Liver (tissue), 9 donors: ENCODE measurements around the gene TBC1D1. TPM values are rescaled to one million over a fixed set of nuclear protein-coding genes. Genes with fewer than 3 reads are reported as not detected.

Experiments used
- DNase-seq: peaks from one replicate; pipeline ENCODE4 v3.0.0-alpha.2; 2017; ENCODE audit warnings: low spot score
- H3K27ac ChIP-seq, 2 donors: one replicate each; pipeline ENCODE4 v1.7.0; 2013; ENCODE audit warnings: inconsistent platforms in 2 of 2, low read length in 2 of 2, control low read depth in 1 of 2, low read depth in 1 of 2, mild to moderate bottlenecking in 1 of 2
- H3K27me3 ChIP-seq, 4 donors: one replicate each; pipeline versions ENCODE4 v1.6.1 to v1.7.0; 2013; ENCODE audit warnings: low read length in 3 of 4, inconsistent platforms in 1 of 4, mild to moderate bottlenecking in 1 of 4, moderate library complexity in 1 of 4; ENCODE audit not compliant: control insufficient read depth in 4 of 4, insufficient read depth in 4 of 4
- H3K36me3 ChIP-seq, 4 donors: one replicate each; pipeline versions ENCODE4 v1.6.1 to v1.7.0; 2013; ENCODE audit warnings: low read length in 3 of 4, mild to moderate bottlenecking in 3 of 4, low read depth in 1 of 4, moderate library complexity in 1 of 4; ENCODE audit not compliant: control insufficient read depth in 4 of 4, insufficient read depth in 3 of 4
- H3K4me1 ChIP-seq, 4 donors: one replicate each; pipeline versions ENCODE4 v1.6.1 to v1.7.0; 2013; ENCODE audit warnings: low read length in 3 of 4, mild to moderate bottlenecking in 3 of 4, moderate library complexity in 1 of 4; ENCODE audit not compliant: control insufficient read depth in 4 of 4, insufficient read depth in 4 of 4
- H3K4me3 ChIP-seq, 3 donors: one replicate each; pipeline versions ENCODE4 v1.6.1 to v1.7.0; 2013; ENCODE audit warnings: low read length in 3 of 3, control low read depth in 1 of 3, low read depth in 1 of 3, mild to moderate bottlenecking in 1 of 3
- H3K9ac ChIP-seq, 2 donors: one replicate each; pipeline ENCODE4 v1.7.0; 2013; ENCODE audit warnings: low read length in 2 of 2, mild to moderate bottlenecking in 2 of 2, moderate library complexity in 2 of 2, control low read depth in 1 of 2, low read depth in 1 of 2
- H3K9me3 ChIP-seq, 4 donors: one replicate each; pipeline versions ENCODE4 v1.6.1 to v1.7.0; 2013; ENCODE audit warnings: low read length in 3 of 4; ENCODE audit not compliant: control insufficient read depth in 4 of 4
- EGR1 ChIP-seq, 2 donors: IDR thresholded peaks; 2 replicates each; pipeline ENCODE4 v1.6.1; 2016 to 2018; ENCODE audit warnings: antibody characterized with exemption in 2 of 2, low read depth in 2 of 2
- FOXA1 ChIP-seq: IDR thresholded peaks from 2 replicates; pipeline ENCODE4 v1.6.1; 2016; ENCODE audit warnings: antibody characterized with exemption
- FOXA2 ChIP-seq: IDR thresholded peaks from 2 replicates; pipeline ENCODE4 v1.6.1; 2016; ENCODE audit warnings: antibody characterized with exemption
- GABPA ChIP-seq, 2 donors: IDR thresholded peaks in 1 of 2; conservative IDR thresholded peaks in 1 of 2; 2 replicates each; pipeline ENCODE4 v1.6.1; 2016; ENCODE audit warnings: antibody characterized with exemption in 2 of 2, mild to moderate bottlenecking in 1 of 2, moderate library complexity in 1 of 2
- HNF4A ChIP-seq, 2 donors: conservative IDR thresholded peaks; 2 replicates each; pipeline ENCODE4 v1.6.1; 2016; ENCODE audit warnings: antibody characterized with exemption in 2 of 2, mild to moderate bottlenecking in 2 of 2
- HNF4G ChIP-seq: IDR thresholded peaks from 2 replicates; pipeline ENCODE4 v1.6.1; 2016; ENCODE audit warnings: antibody characterized with exemption
- NR2F2 ChIP-seq: IDR thresholded peaks from 2 replicates; pipeline ENCODE4 v1.6.1; 2016; ENCODE audit warnings: antibody characterized with exemption
- RAD21 ChIP-seq, 2 donors: IDR thresholded peaks; 2 replicates each; pipeline ENCODE4 v1.6.1; 2016; ENCODE audit warnings: antibody characterized with exemption in 2 of 2, mild to moderate bottlenecking in 2 of 2
- RXRA ChIP-seq, 2 donors: IDR thresholded peaks; 2 replicates each; pipeline ENCODE4 v1.6.1; 2017 to 2018; ENCODE audit warnings: antibody characterized with exemption in 2 of 2, mild to moderate bottlenecking in 1 of 2
- SP1 ChIP-seq: IDR thresholded peaks from 2 replicates; pipeline ENCODE4 v1.6.1; 2018; ENCODE audit warnings: antibody characterized with exemption, mild to moderate bottlenecking
- YY1 ChIP-seq: IDR thresholded peaks from 2 replicates; pipeline ENCODE4 v1.6.1; 2016; ENCODE audit warnings: antibody characterized with exemption, mild to moderate bottlenecking
- WGBS: extraction: QIAGEN DNeasy Blood & Tissue Kit; methylation state at CpG from one replicate; pipeline ENCODE4 v1.1.7; 2013; 5-methylcytosine and 5-hydroxymethylcytosine counted together
- polyA plus RNA-seq, 2 donors: library from polyadenylated mRNA; stranded (reverse) in 1 of 2; unstranded in 1 of 2; fragments of 200-250 nt in 1 of 2; fragments of >200 nt in 1 of 2; fragmentation: Nextera tagmentation in 1 of 2; extraction: Ambion mirVana in 1 of 2; gene quantifications; one replicate each; pipeline versions ENCODE4 v1.2.1 to v1.2.3, GENCODE V29; 2013 to 2015
- total RNA-seq, 2 donors: library from RNA; depleted of rRNA; stranded (reverse); fragments of >200 nt; gene quantifications; one replicate each; pipeline ENCODE4 v1.2.3, GENCODE V29; 2014
- TF ChIP-seq, protein P1 (sequence below): IDR thresholded peaks from 2 replicates; pipeline ENCODE4 v1.6.1; 2016; ENCODE audit warnings: antibody characterized with exemption
- TF ChIP-seq, protein P2 (sequence below): fragments of 150-350 bp; IDR thresholded peaks from 2 replicates; pipeline ENCODE4 v1.5.1; 2017; ENCODE audit warnings: improper control_type of control experiment, low read depth, low read length; ENCODE audit not compliant: missing input control
- TF ChIP-seq, protein P3 (sequence below): IDR thresholded peaks from 2 replicates; pipeline ENCODE4 v1.6.1; 2016; ENCODE audit warnings: antibody characterized with exemption
- TF ChIP-seq, protein P4 (sequence below): IDR thresholded peaks from 2 replicates; pipeline ENCODE4 v1.6.1; 2016; ENCODE audit warnings: antibody characterized with exemption
- TF ChIP-seq, protein P5 (sequence below): IDR thresholded peaks from 2 replicates; pipeline ENCODE4 v1.6.1; 2016; ENCODE audit warnings: antibody characterized with exemption, mild to moderate bottlenecking
- donor health status: healthy.
- donor health status: healthy.
- donor health status: healthy.
- donor health status: healthy.
- donor health status: healthy.

TBC1D1 gene
- total and polyA plus RNA-seq, 4 donors = 15.6 to 41.4 (median 20.9) TPM

DNA sequence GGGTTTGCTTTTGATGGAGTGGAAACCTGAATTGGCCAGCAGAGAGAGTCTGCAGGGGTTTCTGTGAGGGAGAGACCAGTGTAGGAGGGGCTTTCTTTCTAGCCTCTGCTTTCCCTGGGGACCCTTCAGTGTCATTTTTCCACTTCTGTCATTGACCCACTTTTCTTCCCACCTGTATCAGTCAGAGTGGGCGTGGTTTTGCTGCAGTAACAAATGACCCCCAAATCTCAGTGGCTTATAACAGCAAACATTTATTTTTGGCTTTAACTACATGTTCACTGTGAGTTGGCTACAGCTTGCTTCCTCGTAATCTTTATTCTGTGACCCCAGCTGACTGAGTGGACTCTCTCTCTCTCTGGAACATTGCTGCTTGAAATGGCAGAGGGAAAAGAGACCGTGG lies 43.7 kb downstream of the TBC1D1 start:
- no peak overlapping the region for H3K4me3 ChIP-seq
- H3K36me3 ChIP-seq = no peaks in the 10 kb centered on the region
- DNase-seq = no peak
- H3K27ac ChIP-seq = no peak overlapping the region
- no peaks in the 10 kb centered on the region for H3K27me3 ChIP-seq
- H3K9ac ChIP-seq = no peak overlapping the region
- WGBS = 94% methylated on average over 3 of the region's 3 CpGs
- H3K4me1 ChIP-seq = peaks cover 0 to 6% (median 5%) of the 10 kb centered on the region in 4 donors
- no peaks in the 10 kb centered on the region for H3K9me3 ChIP-seq
- TF ChIP-seq HNF4A (conservative IDR thresholded peaks at IDR 0.05) = no peak
- TF ChIP-seq, protein P1, sequence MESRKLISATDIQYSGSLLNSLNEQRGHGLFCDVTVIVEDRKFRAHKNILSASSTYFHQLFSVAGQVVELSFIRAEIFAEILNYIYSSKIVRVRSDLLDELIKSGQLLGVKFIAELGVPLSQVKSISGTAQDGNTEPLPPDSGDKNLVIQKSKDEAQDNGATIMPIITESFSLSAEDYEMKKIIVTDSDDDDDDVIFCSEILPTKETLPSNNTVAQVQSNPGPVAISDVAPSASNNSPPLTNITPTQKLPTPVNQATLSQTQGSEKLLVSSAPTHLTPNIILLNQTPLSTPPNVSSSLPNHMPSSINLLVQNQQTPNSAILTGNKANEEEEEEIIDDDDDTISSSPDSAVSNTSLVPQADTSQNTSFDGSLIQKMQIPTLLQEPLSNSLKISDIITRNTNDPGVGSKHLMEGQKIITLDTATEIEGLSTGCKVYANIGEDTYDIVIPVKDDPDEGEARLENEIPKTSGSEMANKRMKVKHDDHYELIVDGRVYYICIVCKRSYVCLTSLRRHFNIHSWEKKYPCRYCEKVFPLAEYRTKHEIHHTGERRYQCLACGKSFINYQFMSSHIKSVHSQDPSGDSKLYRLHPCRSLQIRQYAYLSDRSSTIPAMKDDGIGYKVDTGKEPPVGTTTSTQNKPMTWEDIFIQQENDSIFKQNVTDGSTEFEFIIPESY = no peak
- no peak for TF ChIP-seq FOXA2
- no peak for TF ChIP-seq HNF4G
- no peak for TF ChIP-seq FOXA1
- no peak for TF ChIP-seq GABPA (IDR thresholded peaks at IDR 0.05 in 1 of 2, conservative IDR thresholded peaks at IDR 0.05 in 1 of 2)
- TF ChIP-seq EGR1 (IDR thresholded peaks at IDR 0.05; ENCODE audit: low read depth in 2 of 2) = no peak
- TF ChIP-seq RAD21 (IDR thresholded peaks at IDR 0.05) = no peak
- no peak for TF ChIP-seq RXRA (IDR thresholded peaks at IDR 0.05)
- no peak for TF ChIP-seq SP1
- TF ChIP-seq, protein P2, sequence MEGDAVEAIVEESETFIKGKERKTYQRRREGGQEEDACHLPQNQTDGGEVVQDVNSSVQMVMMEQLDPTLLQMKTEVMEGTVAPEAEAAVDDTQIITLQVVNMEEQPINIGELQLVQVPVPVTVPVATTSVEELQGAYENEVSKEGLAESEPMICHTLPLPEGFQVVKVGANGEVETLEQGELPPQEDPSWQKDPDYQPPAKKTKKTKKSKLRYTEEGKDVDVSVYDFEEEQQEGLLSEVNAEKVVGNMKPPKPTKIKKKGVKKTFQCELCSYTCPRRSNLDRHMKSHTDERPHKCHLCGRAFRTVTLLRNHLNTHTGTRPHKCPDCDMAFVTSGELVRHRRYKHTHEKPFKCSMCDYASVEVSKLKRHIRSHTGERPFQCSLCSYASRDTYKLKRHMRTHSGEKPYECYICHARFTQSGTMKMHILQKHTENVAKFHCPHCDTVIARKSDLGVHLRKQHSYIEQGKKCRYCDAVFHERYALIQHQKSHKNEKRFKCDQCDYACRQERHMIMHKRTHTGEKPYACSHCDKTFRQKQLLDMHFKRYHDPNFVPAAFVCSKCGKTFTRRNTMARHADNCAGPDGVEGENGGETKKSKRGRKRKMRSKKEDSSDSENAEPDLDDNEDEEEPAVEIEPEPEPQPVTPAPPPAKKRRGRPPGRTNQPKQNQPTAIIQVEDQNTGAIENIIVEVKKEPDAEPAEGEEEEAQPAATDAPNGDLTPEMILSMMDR = no peak
- TF ChIP-seq, protein P3, sequence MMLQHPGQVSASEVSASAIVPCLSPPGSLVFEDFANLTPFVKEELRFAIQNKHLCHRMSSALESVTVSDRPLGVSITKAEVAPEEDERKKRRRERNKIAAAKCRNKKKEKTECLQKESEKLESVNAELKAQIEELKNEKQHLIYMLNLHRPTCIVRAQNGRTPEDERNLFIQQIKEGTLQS = no peak
- TF ChIP-seq, protein P4, sequence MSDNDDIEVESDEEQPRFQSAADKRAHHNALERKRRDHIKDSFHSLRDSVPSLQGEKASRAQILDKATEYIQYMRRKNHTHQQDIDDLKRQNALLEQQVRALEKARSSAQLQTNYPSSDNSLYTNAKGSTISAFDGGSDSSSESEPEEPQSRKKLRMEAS = no peak

DNA sequence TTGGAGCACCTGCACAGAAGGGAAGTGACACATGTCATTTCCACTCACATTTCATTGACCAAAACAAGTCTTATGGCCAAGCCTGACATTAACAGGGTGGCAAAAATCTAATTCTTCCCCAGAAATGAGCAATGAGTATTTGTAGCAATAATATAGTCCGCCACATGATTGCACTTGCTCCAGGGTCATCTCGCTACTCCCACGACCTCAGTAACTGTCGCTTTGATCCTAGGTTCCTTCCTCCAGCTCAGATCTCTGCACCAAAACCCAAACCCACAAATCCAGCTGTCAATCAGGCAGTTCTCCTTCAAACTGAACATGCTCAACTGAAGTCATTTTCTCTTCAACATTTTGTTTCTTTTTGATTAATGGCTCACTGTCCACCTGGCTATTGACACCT lies 44.1 kb downstream of the TBC1D1 start:
- Histone ChIP-seq H3K27ac (no peak overlapping the region), H3K36me3 (no peaks in the 10 kb centered on the region), H3K27me3 (no peaks in the 10 kb centered on the region), H3K9me3 (no peaks in the 10 kb centered on the region), H3K4me3 (no peak overlapping the region), H3K9ac (no peak overlapping the region), H3K4me1 (peaks cover 0 to 6% (median 5%) of the 10 kb centered on the region in 4 donors)
- WGBS = 89% methylated on average over 4 of the region's 4 CpGs
- no peak for TF ChIP-seq SP1
- TF ChIP-seq NR2F2 = no peak
- TF ChIP-seq YY1 = no peak
- TF ChIP-seq HNF4A (conservative IDR thresholded peaks at IDR 0.05) = no peak
- no peak for TF ChIP-seq RXRA (IDR thresholded peaks at IDR 0.05)
- TF ChIP-seq, protein P4 = no peak
- TF ChIP-seq, protein P5, sequence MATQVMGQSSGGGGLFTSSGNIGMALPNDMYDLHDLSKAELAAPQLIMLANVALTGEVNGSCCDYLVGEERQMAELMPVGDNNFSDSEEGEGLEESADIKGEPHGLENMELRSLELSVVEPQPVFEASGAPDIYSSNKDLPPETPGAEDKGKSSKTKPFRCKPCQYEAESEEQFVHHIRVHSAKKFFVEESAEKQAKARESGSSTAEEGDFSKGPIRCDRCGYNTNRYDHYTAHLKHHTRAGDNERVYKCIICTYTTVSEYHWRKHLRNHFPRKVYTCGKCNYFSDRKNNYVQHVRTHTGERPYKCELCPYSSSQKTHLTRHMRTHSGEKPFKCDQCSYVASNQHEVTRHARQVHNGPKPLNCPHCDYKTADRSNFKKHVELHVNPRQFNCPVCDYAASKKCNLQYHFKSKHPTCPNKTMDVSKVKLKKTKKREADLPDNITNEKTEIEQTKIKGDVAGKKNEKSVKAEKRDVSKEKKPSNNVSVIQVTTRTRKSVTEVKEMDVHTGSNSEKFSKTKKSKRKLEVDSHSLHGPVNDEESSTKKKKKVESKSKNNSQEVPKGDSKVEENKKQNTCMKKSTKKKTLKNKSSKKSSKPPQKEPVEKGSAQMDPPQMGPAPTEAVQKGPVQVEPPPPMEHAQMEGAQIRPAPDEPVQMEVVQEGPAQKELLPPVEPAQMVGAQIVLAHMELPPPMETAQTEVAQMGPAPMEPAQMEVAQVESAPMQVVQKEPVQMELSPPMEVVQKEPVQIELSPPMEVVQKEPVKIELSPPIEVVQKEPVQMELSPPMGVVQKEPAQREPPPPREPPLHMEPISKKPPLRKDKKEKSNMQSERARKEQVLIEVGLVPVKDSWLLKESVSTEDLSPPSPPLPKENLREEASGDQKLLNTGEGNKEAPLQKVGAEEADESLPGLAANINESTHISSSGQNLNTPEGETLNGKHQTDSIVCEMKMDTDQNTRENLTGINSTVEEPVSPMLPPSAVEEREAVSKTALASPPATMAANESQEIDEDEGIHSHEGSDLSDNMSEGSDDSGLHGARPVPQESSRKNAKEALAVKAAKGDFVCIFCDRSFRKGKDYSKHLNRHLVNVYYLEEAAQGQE = no peak
- TF ChIP-seq, protein P2 = no peak
- TF ChIP-seq RAD21 (IDR thresholded peaks at IDR 0.05) = no peak
- TF ChIP-seq GABPA (IDR thresholded peaks at IDR 0.05 in 1 of 2, conservative IDR thresholded peaks at IDR 0.05 in 1 of 2) = no peak
- no peak for TF ChIP-seq EGR1 (IDR thresholded peaks at IDR 0.05; ENCODE audit: low read depth in 2 of 2)
- DNase-seq = no peak
